Stimulated activated CD4-positive, alpha-beta T cell treated with anti-CD3 and anti-CD28 coated beads, Interleukin-1b, Interleukin-23, amount 100 ng/mL, for 24 hours (primary cell): ENCODE results near the gene ASMTL.
"Not testable (repeated sequence)": the region's sequence is repeated elsewhere in the genome, so short reads cannot be mapped to it uniquely, and the experiment has no call there.

Experiments
- DNase-seq, 4 experiments: peaks; one replicate each; pipeline ENCODE4 v3.0.0-alpha.2; 2020; ENCODE audit warnings: low read depth in 4 of 4, low spot score in 1 of 4

Gene ASMTL

DNA sequence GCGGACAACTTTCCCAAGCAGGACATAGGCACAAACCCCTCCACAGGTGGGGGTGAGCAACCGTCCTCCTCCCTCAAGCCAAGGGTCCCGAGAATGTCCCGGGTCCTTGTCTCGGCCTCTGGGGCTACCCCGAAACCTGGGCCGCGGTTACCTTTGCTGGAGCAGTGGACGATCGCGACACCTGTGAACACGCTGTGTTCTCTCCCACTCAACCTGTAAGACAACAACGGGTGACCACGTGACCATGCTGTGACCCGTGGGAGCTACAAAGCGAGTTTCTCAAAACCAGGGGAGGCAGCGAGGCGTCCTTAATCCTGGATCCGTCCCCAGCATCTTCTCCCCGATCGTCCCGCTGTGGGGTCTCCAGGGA lies 17.9 kb downstream of the ASMTL start:
- DNase-seq = no peak

GRCh38 chrX:1433646-1434357 lies 18.9 kb downstream of the ASMTL start:
- no peak for DNase-seq

GRCh38 chrX:1430451-1430850 lies 22.3 kb downstream of the ASMTL start:
- DNase-seq = no peak

GRCh38 chrX:1427756-1428155 lies 25.0 kb downstream of the ASMTL start:
- no peak for DNase-seq

GRCh38 chrX:1426321-1426720 lies 26.4 kb downstream of the ASMTL start:
- not testable (repeated sequence) for DNase-seq

DNA sequence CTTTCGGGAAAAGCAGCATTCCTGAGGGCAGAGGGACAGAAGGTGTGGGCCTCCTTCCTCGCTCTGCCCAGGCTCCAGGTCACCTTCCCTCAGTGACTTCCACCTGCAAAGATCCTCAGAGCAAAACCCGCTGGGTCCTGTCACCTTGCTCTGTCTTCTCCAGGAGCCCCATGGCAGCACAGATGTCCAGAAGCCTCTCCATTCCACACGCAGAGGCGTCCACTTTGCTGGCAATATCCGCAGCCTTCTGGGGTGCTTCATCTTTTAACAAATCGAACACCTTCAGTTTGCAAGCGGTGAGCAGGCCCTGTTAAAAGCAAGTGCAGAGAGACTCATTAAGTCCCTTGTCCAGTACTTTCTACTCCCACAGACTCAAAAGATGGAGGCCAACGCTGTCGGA lies 27.3 kb downstream of the ASMTL start:
- DNase-seq = no peak

- no peak for DNase-seq
Observed at GRCh38 chrX:1424147-1424851, 28.4 kb downstream of the ASMTL start.

DNA sequence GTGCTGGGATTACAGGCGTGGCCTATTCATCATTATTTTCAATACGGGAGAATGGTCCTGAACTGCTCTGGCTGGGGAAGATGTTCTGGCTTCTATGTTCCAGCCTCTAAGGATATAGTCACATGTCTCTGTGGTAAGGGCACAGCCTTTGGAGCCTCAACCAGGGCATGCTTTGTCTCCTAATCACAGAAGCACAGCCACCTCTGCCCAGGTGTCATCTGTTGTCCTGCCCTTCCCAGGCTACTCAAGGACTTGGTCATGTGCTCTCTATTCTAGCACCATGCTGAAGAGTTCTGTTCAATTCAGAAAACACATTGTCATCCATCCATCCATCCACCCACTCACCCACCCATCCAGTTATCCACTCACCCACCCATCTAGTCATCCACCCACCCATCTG lies 29.5 kb downstream of the ASMTL start:
- no peak for DNase-seq

- DNase-seq = no peak
Observed at GRCh38 chrX:1422135-1422465, 30.6 kb downstream of the ASMTL start.

- DNase-seq = no peak
Observed at GRCh38 chrX:1421433-1422134, 31.1 kb downstream of the ASMTL start.

DNA sequence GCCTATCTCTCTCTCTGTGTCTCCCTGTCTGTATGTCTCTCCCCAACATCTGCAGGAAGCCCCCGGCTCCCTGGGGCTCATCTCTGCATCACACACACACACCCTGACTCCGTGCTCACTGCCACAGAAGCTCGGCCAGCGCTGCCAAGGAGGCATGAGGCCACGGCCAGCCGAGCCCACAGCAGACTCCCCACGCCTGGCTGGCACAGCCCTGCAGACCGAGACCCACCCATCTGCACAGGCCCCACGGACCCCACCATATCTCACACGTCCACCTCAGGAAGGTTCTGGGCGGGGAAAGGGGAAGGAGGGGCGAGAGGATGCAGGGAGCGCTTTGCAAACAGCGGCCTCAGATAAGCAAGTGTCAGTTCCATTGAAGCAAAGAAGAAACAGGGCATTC lies 32.3 kb downstream of the ASMTL start:
- DNase-seq = no peak

- DNase-seq = no peak
Observed at GRCh38 chrX:1419545-1420355, 33.0 kb downstream of the ASMTL start.

DNA sequence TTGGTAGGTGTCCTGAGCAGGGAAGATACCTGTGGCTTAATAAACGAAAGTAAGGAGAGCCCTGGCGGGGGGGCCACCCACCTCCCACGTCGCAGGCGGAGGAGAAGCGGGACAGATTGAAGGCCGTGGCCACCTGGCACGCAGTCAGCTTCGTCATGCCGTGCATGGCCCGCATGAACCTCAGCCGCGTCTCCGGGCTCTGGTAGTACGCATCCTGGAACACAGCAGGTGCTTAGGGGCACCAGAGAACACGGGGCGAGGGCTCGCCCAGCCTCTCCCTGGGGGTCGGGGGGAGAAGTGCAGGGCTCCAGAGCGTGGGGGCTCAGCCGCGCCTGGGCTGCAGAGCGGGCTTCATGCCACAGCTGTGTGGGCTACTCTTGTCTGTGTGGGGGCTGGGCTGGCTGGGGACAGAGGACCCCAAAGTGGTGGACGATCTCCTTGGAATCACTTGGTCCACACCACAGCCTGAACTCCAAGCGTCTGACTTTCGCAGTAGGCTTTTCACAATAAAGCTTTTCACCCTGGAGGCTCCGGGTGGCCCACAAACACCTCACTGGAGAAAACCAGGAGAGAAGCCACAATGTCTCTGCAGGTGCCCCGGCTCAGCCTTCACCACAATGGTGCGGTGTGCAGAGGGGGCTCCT lies 33.7 kb downstream of the ASMTL start:
- DNase-seq = no peak

DNA sequence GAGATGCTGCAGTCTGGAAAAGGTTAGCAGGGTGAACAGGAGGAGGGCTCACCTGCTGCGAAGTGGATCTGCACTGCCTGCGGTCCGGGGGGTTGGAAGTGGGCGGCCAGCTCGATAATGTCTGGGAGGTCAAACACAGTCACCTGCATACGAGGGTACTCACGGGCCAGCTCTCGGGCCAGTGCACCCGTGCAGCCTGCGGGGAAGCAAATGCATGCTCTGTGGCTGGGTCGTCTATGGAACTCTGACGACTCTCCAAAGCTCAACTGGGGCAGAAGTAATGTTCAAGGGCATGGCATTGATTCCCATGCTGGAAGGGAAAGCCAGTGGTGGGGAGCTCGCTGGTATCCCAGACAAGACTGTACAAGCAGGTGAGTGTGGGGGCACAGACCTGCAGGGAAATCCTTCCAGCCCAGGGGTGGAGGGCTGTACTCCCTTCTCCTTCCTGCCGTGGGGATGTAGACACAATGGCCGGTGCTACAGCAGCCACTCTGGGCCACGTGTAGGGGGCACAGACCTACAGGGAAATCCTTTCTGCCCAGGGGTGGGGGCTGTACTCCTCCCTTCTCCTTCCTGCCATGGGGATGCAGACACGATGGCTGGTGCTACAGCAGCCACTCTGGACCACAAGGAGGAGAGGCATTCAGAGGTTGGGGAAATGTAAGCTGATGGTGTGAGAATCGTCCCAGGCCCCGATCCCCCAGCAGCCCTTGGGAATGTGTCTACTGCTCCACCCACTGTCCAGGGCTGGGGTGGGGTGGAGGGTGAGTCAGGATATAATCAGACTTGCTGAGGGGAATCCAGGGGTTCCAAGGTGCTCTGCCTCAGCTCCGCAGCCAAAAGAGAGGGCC lies 34.6 kb downstream of the ASMTL start:
- DNase-seq = no peak

- DNase-seq = no peak
Observed at GRCh38 chrX:1416965-1417760, 35.5 kb downstream of the ASMTL start.

- no peak for DNase-seq
Observed at GRCh38 chrX:1416327-1416784, 36.4 kb downstream of the ASMTL start.

DNA sequence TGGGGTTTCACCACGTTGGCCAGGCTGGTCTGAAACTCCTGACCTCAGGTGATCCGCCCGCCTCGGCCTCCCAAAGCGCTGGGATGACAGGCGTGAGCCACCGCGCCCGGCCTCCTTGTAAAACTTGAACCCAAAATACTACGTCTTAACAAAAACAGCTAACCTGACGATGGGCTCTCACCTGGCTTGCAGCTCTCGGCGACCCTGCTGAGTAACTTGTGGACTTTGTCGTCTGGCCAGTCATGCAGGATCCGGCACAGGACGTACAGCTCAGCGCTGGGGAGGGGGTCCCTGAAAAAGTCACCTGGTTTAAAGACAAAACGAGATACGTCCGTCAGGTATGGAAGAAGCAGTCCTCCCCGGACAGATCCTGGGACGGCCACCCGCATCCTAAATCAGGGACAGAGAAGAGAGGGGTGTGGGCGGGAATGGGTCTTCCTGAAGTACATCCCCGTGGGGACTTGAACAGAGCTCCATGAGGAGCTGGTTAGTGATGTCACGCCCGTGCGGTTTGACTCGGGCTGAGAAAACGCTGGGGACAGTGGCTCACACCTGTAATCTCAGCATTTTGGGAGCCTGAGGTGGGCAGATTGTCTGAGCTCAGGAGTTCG lies 40.1 kb downstream of the ASMTL start:
- DNase-seq = no peak

DNA sequence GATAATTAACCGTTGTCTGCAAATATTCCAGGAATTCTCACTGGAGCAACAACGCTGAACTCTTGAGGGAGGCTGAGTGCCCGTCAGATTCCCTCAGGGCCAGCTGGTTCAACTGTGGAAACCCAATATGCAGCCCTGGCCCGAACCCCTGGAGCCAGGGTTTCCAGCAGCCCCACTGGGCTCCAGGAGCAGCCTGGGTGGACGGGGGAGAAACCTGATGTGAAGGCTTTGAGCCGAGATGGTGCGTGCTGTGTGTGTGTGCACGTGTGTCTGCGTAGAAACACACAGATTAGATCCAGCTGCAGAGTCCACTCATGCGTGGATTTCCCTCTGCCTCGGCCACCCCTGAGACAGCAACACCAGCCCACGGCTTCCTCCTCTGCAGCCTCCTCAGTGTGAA lies 41.4 kb downstream of the ASMTL start:
- DNase-seq = no peak

DNA sequence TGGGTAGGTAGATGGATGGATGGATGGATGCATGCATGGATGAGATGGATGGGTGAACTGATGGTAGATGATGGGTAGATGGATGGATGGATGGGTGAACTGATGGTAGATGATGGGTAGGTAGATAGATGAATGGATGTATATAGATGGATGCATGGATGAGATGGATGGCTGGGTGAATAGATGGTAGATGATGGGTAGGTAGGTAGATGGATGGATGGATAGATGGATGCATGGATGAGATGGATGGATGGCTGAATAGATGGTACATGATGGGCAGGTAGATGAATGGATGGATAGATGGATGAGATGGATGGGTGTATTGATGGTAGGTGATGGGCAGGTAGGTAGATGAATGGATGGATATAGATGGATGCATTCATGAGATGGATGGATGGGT lies 45.7 kb downstream of the ASMTL start:
- no peak for DNase-seq
